Neutrophil (primary cell): ENCODE results near the gene STK10.

ENCODE experiments used
- H3K27ac ChIP-seq: fragments of 200-600 bp; sonication (generic); 2 replicates; pipeline ENCODE4 v1.5.1; 2016; ENCODE audit warnings: mild to moderate bottlenecking, moderate library complexity
- H3K27me3 ChIP-seq: fragments of 200-600 bp; sonication (generic); 2 replicates; pipeline ENCODE4 v1.6.0; 2016; ENCODE audit warnings: mild to moderate bottlenecking
- H3K36me3 ChIP-seq: fragments of 200-600 bp; sonication (generic); 2 replicates; pipeline ENCODE4 v1.5.1; 2017
- H3K4me1 ChIP-seq, 2 experiments: fragments of 200-600 bp in 1 of 2; sonication (generic) in 1 of 2; 1 replicate in 1 of 2; 2 replicates in 1 of 2; pipeline versions ENCODE4 v1.5.1 to v1.6.1; 2013 to 2016; ENCODE audit warnings: low read depth in 1 of 2, low read length in 1 of 2, mild to moderate bottlenecking in 1 of 2, moderate library complexity in 1 of 2; ENCODE audit not compliant: control insufficient read depth in 1 of 2, insufficient read depth in 1 of 2
- H3K4me3 ChIP-seq, 2 experiments: fragments of 200-600 bp in 1 of 2; sonication (generic) in 1 of 2; 1 replicate in 1 of 2; 2 replicates in 1 of 2; pipeline ENCODE4 v1.5.1; 2013 to 2016; ENCODE audit warnings: low read depth in 1 of 2, low read length in 1 of 2, mild to moderate bottlenecking in 1 of 2, moderate library complexity in 1 of 2
- H3K9me3 ChIP-seq: fragments of 200-600 bp; sonication (generic); 2 replicates; pipeline ENCODE4 v1.5.1; 2016
- CTCF ChIP-seq: fragments of 200-600 bp; sonication (generic); IDR thresholded peaks from 2 replicates; pipeline ENCODE4 v1.5.1; 2016; ENCODE audit warnings: antibody characterized with exemption

STK10 gene

GRCh38 chr5:172044631-172045314 is 143.3 kb downstream of the STK10 start:
- Histone ChIP-seq H3K36me3 (peaks cover 77% of the 10 kb centered on the region), H3K4me3 (no peak overlapping the region), H3K27ac (peak overlapping the region; percentile 31), H3K9me3 (no peaks in the 10 kb centered on the region), H3K4me1 (no peaks in the 10 kb centered on the region), H3K27me3 (no peaks in the 10 kb centered on the region)
- no peak for TF ChIP-seq CTCF

- Histone ChIP-seq H3K4me3 (no peak overlapping the region), H3K27ac (no peak overlapping the region), H3K36me3 (peaks cover 68% of the 10 kb centered on the region), H3K27me3 (no peaks in the 10 kb centered on the region), H3K9me3 (no peaks in the 10 kb centered on the region), H3K4me1 (no peaks in the 10 kb centered on the region)
- TF ChIP-seq CTCF = no peak
Measured at GRCh38 chr5:172043865-172044264, 144.2 kb downstream of the STK10 start.

GRCh38 chr5:172042183-172042582 is 145.8 kb downstream of the STK10 start:
- no peaks in the 10 kb centered on the region for H3K27me3 ChIP-seq
- H3K4me1 ChIP-seq = no peaks in the 10 kb centered on the region
- H3K36me3 ChIP-seq = peaks cover 51% of the 10 kb centered on the region
- no peak for TF ChIP-seq CTCF
- H3K9me3 ChIP-seq = no peaks in the 10 kb centered on the region
- peak overlapping the region; percentile 19 for H3K27ac ChIP-seq
- H3K4me3 ChIP-seq = no peak overlapping the region

- Histone ChIP-seq H3K9me3 (no peaks in the 10 kb centered on the region), H3K4me3 (no peak overlapping the region), H3K36me3 (peaks cover 11% of the 10 kb centered on the region), H3K27me3 (no peaks in the 10 kb centered on the region), H3K4me1 (no peaks in the 10 kb centered on the region), H3K27ac (no peak overlapping the region)
- TF ChIP-seq CTCF = no peak
Measured at GRCh38 chr5:172038167-172038566, 149.9 kb downstream of the STK10 start.

GRCh38 chr5:172035049-172035448 is 153.0 kb downstream of the STK10 start:
- no peaks in the 10 kb centered on the region for H3K4me1 ChIP-seq
- H3K4me3 ChIP-seq = no peak overlapping the region
- H3K9me3 ChIP-seq = no peaks in the 10 kb centered on the region
- TF ChIP-seq CTCF = no peak
- no peaks in the 10 kb centered on the region for H3K36me3 ChIP-seq
- no peak overlapping the region for H3K27ac ChIP-seq
- H3K27me3 ChIP-seq = no peaks in the 10 kb centered on the region
